HCT116 (cell line): ENCODE data around the gene IFNL4. TPM values are rescaled to one million over a fixed set of nuclear protein-coding genes. Genes with fewer than 3 reads are reported as not detected.

Experiments
- ATAC-seq: fragments of 200-7000 bp; cut with Tn5 transposase; 2 replicates; pipeline ENCODE4 v1.9.1; 2020; ENCODE audit warnings: mild to moderate bottlenecking, moderate library complexity
- BruUV-seq: library from RNA; stranded (reverse); fragments of 400-500 nt; replicated peaks from 2 replicates; lab custom pipeline; 2021; lab: Mats Ljungman, UMichigan
- CTCF ChIA-PET: fragments of 300-600 bp; sonication (Branson Sonifier 250); formaldehyde crosslinking; loops from one replicate; lab custom pipeline; 2021; ENCODE audit warnings: antibody characterized with exemption; lab: Charles Lee
- POLR2A ChIA-PET: fragments of 300-600, 350-600 bp; sonication (Branson Sonifier 250); formaldehyde crosslinking; loops from one replicate; lab custom pipeline; 2021; ENCODE audit warnings: antibody characterized with exemption; lab: Charles Lee
- RAD21 ChIA-PET, 2 experiments: fragments of 300-600 bp; sonication (Branson Sonifier 250); formaldehyde crosslinking; loops; one replicate each; lab custom pipeline; 2023; ENCODE audit warnings: low total read pairs in 2 of 2; ENCODE audit not compliant: uncharacterized antibody in 2 of 2, unreplicated experiment in 2 of 2, low non-redundant PET in 1 of 2; lab: Charles Lee
- DNase-seq: peaks from one replicate; pipeline ENCODE4 v3.0.0-alpha.2; 2010; ENCODE audit warnings: low read depth, low spot score
- H2AFZ ChIP-seq: fragments of 200-600 bp; shearing (Covaris generic), sonication (generic); 2 replicates; pipeline ENCODE4 v1.6.1; 2017; ENCODE audit warnings: low read depth, mixed run types, mixed read lengths, antibody characterized with exemption, low read length; ENCODE audit not compliant: poor library complexity, severe bottlenecking
- H3K27ac ChIP-seq: 2 replicates; pipeline ENCODE4 v1.5.1; 2012; ENCODE audit warnings: low read depth, low read length
- H3K27me3 ChIP-seq: fragments of 200-600 bp; sonication (generic); 2 replicates; pipeline ENCODE4 v1.6.1; 2016; ENCODE audit warnings: mixed run types, low read length, mixed read lengths; ENCODE audit not compliant: insufficient read depth
- H3K36me3 ChIP-seq, 2 experiments: fragments of 200-500 bp in 1 of 2; fragments of 200-600 bp in 1 of 2; sonication (Bioruptor generic) in 1 of 2; sonication (generic) in 1 of 2; 2 replicates each; pipeline versions ENCODE4 v1.5.1 to v1.6.1; 2014 to 2016; ENCODE audit warnings: low read length in 2 of 2, inconsistent platforms in 1 of 2, mixed read lengths in 1 of 2, mixed run types in 1 of 2; ENCODE audit not compliant: insufficient read depth in 2 of 2, control insufficient read depth in 1 of 2
- H3K4me1 ChIP-seq, 2 experiments: fragments of 200-600 bp in 1 of 2; sonication (generic) in 1 of 2; 2 replicates each; pipeline versions ENCODE4 v1.5.1 to v1.6.1; 2012 to 2017; ENCODE audit warnings: low read length in 2 of 2, inconsistent platforms in 1 of 2, mild to moderate bottlenecking in 1 of 2, mixed read lengths in 1 of 2, mixed run types in 1 of 2, moderate library complexity in 1 of 2; ENCODE audit not compliant: insufficient read depth in 2 of 2, control insufficient read depth in 1 of 2
- H3K4me2 ChIP-seq: fragments of 200-600 bp; sonication (generic); 2 replicates; pipeline ENCODE4 v1.6.1; 2017; ENCODE audit warnings: mixed run types, low read length, mixed read lengths
- H3K4me3 ChIP-seq, 2 experiments: fragments of 200-600 bp in 1 of 2; sonication (generic) in 1 of 2; replicated peaks in 1 of 2; 2 replicates each; pipeline ENCODE4 v1.5.1; 2011 to 2016; ENCODE audit warnings: low read length in 2 of 2, control low read depth in 1 of 2, low read depth in 1 of 2, mild to moderate bottlenecking in 1 of 2, mixed read lengths in 1 of 2, mixed run types in 1 of 2
- H3K79me2 ChIP-seq: fragments of 200-600 bp; sonication (generic); 2 replicates; pipeline ENCODE4 v1.6.1; 2017; ENCODE audit warnings: mild to moderate bottlenecking, mixed run types, low read length, moderate library complexity, mixed read lengths; ENCODE audit not compliant: insufficient read depth
- H3K9ac ChIP-seq: fragments of 200-600 bp; sonication (generic); 2 replicates; pipeline ENCODE4 v1.6.1; 2016; ENCODE audit warnings: low read length, mixed read lengths
- H3K9me2 ChIP-seq: fragments of 200-600 bp; sonication (generic), shearing (Covaris generic); 2 replicates; pipeline ENCODE4 v1.6.1; 2017; ENCODE audit warnings: mixed run types, mild to moderate bottlenecking, moderate library complexity; ENCODE audit not compliant: insufficient read depth
- H3K9me3 ChIP-seq, 2 experiments: fragments of 200-500 bp in 1 of 2; fragments of 200-600 bp in 1 of 2; sonication (Bioruptor generic) in 1 of 2; sonication (generic) in 1 of 2; 2 replicates each; pipeline ENCODE4 v1.6.1; 2014 to 2017; ENCODE audit warnings: low read length in 2 of 2, mixed read lengths in 2 of 2, inconsistent platforms in 1 of 2, low read depth in 1 of 2, mild to moderate bottlenecking in 1 of 2, mixed run types in 1 of 2, moderate library complexity in 1 of 2; ENCODE audit not compliant: control insufficient read depth in 1 of 2, insufficient read depth in 1 of 2
- H4K20me1 ChIP-seq: fragments of 200-600 bp; sonication (generic), shearing (Covaris generic); 2 replicates; pipeline ENCODE4 v1.6.1; 2017; ENCODE audit warnings: mixed run types, mild to moderate bottlenecking, moderate library complexity; ENCODE audit not compliant: insufficient read depth
- CBX3 ChIP-seq: IDR thresholded peaks from 2 replicates; pipeline ENCODE4 v1.6.1; 2012; ENCODE audit warnings: low read depth
- EGR1 ChIP-seq: IDR thresholded peaks from 2 replicates; pipeline ENCODE4 v1.6.1; 2012; ENCODE audit warnings: low read depth
- EZH2 ChIP-seq: fragments of 200-600 bp; sonication (generic); IDR thresholded peaks from 2 replicates; pipeline ENCODE4 v1.6.1; 2017; ENCODE audit warnings: antibody characterized with exemption, mixed run types
- POLR2A ChIP-seq: IDR thresholded peaks from 2 replicates; pipeline ENCODE4 v1.7.0; 2011; ENCODE audit warnings: borderline replicate concordance; ENCODE audit not compliant: insufficient read depth, insufficient read length; ENCODE audit errors: extremely low read depth
- POLR2AphosphoS5 ChIP-seq: IDR thresholded peaks from 2 replicates; pipeline ENCODE4 v1.6.1; 2011; ENCODE audit warnings: mild to moderate bottlenecking, low read depth, low read length, moderate library complexity
- RAD21 ChIP-seq: IDR thresholded peaks from 2 replicates; pipeline ENCODE4 v1.6.1; 2012; ENCODE audit warnings: low read depth, mild to moderate bottlenecking
- SIN3A ChIP-seq: IDR thresholded peaks from 2 replicates; pipeline ENCODE4 v1.6.1; 2012; ENCODE audit warnings: low read depth
- TCF7L2 ChIP-seq: IDR thresholded peaks from 2 replicates; pipeline ENCODE4 v1.7.0; 2011; ENCODE audit warnings: borderline replicate concordance, inconsistent platforms; ENCODE audit not compliant: insufficient read depth, insufficient read length; ENCODE audit errors: extremely low read depth
- YY1 ChIP-seq: IDR thresholded peaks from 2 replicates; pipeline ENCODE4 v1.6.1; 2011; ENCODE audit warnings: low read length, low read depth, moderate library complexity, mild to moderate bottlenecking; ENCODE audit not compliant: insufficient replicate concordance; ENCODE audit errors: extremely low read depth
- ZFX ChIP-seq: fragments of 450-650 bp; IDR thresholded peaks from 2 replicates; pipeline ENCODE4 v1.6.1; 2017
- intact Hi-C: fragments of 100-400 bp; cut with micrococcal nuclease; formaldehyde crosslinking; loops from 2 replicates; pipeline ENCODE4 v1.10.0; 2022
- total RNA-seq: library from RNA; stranded (reverse); gene quantifications from one replicate; pipeline ENCODE4 v1.2.1, GENCODE V29; 2021; ENCODE audit not compliant: unreplicated experiment
- TF ChIP-seq, protein P1 (sequence below), 3 experiments: fragments of 200-600 bp in 1 of 3; sonication (generic) in 1 of 3; IDR thresholded peaks in 2 of 3; conservative IDR thresholded peaks in 1 of 3; 2 replicates each; pipeline ENCODE4 v1.5.1; 2012 to 2017; ENCODE audit warnings: low read depth in 2 of 3, low read length in 2 of 3, antibody characterized with exemption in 1 of 3, borderline replicate concordance in 1 of 3, control low read depth in 1 of 3, mild to moderate bottlenecking in 1 of 3, mixed read lengths in 1 of 3, mixed run types in 1 of 3, moderate library complexity in 1 of 3; ENCODE audit not compliant: insufficient read depth in 1 of 3

The IFNL4 gene
- total RNA-seq, 1 experiment from 2014 or later, result not detected

DNA sequence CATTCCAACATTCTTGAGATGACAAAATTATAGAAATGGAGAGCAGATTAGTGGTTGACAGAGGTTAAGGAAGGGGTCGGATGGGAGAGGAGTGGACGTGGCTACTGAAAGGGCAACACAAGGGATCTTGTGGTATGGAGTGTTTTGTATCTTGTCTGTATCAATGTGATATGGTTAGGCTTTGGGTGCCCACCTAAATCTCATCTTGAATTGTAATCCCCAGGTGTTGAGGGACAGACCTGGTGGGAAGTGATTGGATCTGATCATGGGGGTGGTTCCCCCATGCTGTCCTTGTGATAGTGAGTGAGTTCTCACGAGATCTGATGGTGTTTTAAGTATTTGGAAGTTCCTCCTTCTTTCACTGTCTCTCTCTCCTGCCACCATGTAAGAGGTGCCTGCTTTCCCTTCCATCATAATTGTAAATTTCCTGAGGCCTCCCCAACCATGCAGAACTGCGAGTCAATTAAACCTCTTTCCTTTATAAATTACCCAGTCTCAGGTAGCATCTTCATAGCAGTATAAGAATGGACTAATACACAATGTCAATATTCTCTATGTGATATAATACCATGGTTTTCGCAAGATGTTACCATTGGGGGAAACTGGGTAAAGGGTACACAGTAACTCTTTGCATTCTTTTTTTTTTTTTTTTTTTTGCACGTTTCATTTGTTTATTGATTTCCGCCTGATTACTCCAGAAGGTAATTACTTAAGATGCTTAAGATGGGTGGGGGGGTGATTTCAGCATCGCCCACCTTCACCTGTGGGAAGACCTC is 4.9 kb upstream of the IFNL4 start:
- Histone ChIP-seq H2AFZ (no peak overlapping the region), H3K36me3 (no peaks in the 10 kb centered on the region), H3K79me2 (no peaks in the 10 kb centered on the region), H4K20me1 (no peaks in the 10 kb centered on the region), H3K4me1 (peaks cover 3 to 12% of the 10 kb centered on the region in 2 experiments; a peak in 2 of 4 replicates), H3K27me3 (no peaks in the 10 kb centered on the region), H3K9me2 (no peaks in the 10 kb centered on the region), H3K27ac (no peak overlapping the region), H3K9ac (no peak overlapping the region), H3K9me3 (no peaks in the 10 kb centered on the region), H3K4me2 (no peak overlapping the region), H3K4me3 (no peak overlapping the region)
- BruUV-seq, result no TSS peak
- no peak for TF ChIP-seq POLR2AphosphoS5
- no peak for TF ChIP-seq YY1
- TF ChIP-seq, protein P1, sequence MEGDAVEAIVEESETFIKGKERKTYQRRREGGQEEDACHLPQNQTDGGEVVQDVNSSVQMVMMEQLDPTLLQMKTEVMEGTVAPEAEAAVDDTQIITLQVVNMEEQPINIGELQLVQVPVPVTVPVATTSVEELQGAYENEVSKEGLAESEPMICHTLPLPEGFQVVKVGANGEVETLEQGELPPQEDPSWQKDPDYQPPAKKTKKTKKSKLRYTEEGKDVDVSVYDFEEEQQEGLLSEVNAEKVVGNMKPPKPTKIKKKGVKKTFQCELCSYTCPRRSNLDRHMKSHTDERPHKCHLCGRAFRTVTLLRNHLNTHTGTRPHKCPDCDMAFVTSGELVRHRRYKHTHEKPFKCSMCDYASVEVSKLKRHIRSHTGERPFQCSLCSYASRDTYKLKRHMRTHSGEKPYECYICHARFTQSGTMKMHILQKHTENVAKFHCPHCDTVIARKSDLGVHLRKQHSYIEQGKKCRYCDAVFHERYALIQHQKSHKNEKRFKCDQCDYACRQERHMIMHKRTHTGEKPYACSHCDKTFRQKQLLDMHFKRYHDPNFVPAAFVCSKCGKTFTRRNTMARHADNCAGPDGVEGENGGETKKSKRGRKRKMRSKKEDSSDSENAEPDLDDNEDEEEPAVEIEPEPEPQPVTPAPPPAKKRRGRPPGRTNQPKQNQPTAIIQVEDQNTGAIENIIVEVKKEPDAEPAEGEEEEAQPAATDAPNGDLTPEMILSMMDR (IDR thresholded peaks at IDR 0.05 in 2 of 3, conservative IDR thresholded peaks at IDR 0.05 in 1 of 3; ENCODE audit: borderline replicate concordance in 1 of 3, insufficient read depth in 1 of 3, low read depth in 2 of 3, low read length in 2 of 3), result no peak
- ATAC-seq (no peak), DNase-seq (no peak)
- ChIA-PET POLR2A (no interaction called here), CTCF (no interaction called here), RAD21 (no interaction called here)
- intact Hi-C loops, result no loop called here

DNA sequence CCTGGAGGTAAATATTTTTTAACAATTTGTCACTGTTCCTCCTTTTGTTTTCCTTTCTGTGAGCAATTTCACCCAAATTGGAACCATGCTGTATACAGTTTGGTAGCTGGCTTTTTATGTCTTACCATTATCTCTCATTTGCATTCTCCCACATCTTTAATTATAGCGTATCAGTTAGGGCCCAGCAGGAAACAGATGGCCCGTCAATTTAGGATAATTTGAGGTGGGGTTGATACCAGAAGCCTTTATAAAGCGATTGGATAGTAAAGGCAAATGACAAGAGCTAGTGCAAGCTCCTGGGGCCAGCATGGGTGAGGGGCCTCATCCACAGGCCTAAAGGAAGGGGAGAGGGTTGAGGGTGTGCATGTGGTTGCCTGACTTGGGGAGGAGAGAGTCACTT is 3.8 kb upstream of the IFNL4 start:
- Histone ChIP-seq H3K79me2 (no peaks in the 10 kb centered on the region), H3K27me3 (no peaks in the 10 kb centered on the region), H3K4me2 (no peak overlapping the region), H4K20me1 (no peaks in the 10 kb centered on the region), H3K4me1 (peaks cover 0 to 6% of the 10 kb centered on the region in 2 experiments; a peak in 1 of 4 replicates), H3K9ac (no peak overlapping the region), H2AFZ (no peak overlapping the region), H3K4me3 (no peak overlapping the region), H3K9me3 (no peaks in the 10 kb centered on the region), H3K36me3 (no peaks in the 10 kb centered on the region), H3K27ac (no peak overlapping the region), H3K9me2 (no peaks in the 10 kb centered on the region)
- DNase-seq (no peak), ATAC-seq (no peak)
- intact Hi-C loops, result no loop called here
- ChIA-PET RAD21 (no interaction called here), POLR2A (no interaction called here), CTCF (no interaction called here)
- TF ChIP-seq EZH2, result no peak
- TF ChIP-seq, protein P1 (IDR thresholded peaks at IDR 0.05 in 2 of 3, conservative IDR thresholded peaks at IDR 0.05 in 1 of 3; ENCODE audit: borderline replicate concordance in 1 of 3, insufficient read depth in 1 of 3, low read depth in 2 of 3, low read length in 2 of 3), result no peak
- no peak for TF ChIP-seq CBX3
- no peak for TF ChIP-seq EGR1
- TF ChIP-seq TCF7L2, result no peak
- TF ChIP-seq YY1, result no peak
- TF ChIP-seq POLR2A, result no peak
- no peak for TF ChIP-seq SIN3A
- TF ChIP-seq RAD21, result no peak
- no peak for TF ChIP-seq ZFX
- no TSS peak for BruUV-seq
